ENCODE results near the gene FILIP1. TPM values are rescaled to one million over a fixed set of nuclear protein-coding genes. Genes with fewer than 3 reads are reported as not detected.

FILIP1 gene
- total and polyA plus RNA-seq, 2 donors (not counting 1 experiment from before 2014, with no cell fraction given), result 0.33 to 2.3 TPM

- H3K9me3 ChIP-seq (ENCODE audit: control insufficient read depth, insufficient read depth, low read depth, low read length), result no peaks in the 10 kb centered on the region
- H3K79me2 ChIP-seq (ENCODE audit: control insufficient read depth, insufficient read depth, low read length), result no peaks in the 10 kb centered on the region
- H3K27me3 ChIP-seq (ENCODE audit: control insufficient read depth, insufficient read depth, low read length), result no peaks in the 10 kb centered on the region
- TF ChIP-seq, protein P1, sequence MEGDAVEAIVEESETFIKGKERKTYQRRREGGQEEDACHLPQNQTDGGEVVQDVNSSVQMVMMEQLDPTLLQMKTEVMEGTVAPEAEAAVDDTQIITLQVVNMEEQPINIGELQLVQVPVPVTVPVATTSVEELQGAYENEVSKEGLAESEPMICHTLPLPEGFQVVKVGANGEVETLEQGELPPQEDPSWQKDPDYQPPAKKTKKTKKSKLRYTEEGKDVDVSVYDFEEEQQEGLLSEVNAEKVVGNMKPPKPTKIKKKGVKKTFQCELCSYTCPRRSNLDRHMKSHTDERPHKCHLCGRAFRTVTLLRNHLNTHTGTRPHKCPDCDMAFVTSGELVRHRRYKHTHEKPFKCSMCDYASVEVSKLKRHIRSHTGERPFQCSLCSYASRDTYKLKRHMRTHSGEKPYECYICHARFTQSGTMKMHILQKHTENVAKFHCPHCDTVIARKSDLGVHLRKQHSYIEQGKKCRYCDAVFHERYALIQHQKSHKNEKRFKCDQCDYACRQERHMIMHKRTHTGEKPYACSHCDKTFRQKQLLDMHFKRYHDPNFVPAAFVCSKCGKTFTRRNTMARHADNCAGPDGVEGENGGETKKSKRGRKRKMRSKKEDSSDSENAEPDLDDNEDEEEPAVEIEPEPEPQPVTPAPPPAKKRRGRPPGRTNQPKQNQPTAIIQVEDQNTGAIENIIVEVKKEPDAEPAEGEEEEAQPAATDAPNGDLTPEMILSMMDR (conservative IDR thresholded peaks at IDR 0.05 in 1 of 2, IDR thresholded peaks at IDR 0.05 in 1 of 2; ENCODE audit: low read depth in 1 of 2, low read length in 2 of 2), result no peak
- TF ChIP-seq EZH2 (IDR thresholded peaks at IDR 0.05; ENCODE audit: low read length, missing control alignments), result no peak
- H3K36me3 ChIP-seq (ENCODE audit: control insufficient read depth, insufficient read depth, low read length), result no peaks in the 10 kb centered on the region
- H3K4me3 ChIP-seq (replicated peaks in 1 of 4; ENCODE audit: control extremely low read depth in 1 of 4, insufficient read depth in 1 of 4, low read depth in 3 of 4, low read length in 4 of 4), result no peak overlapping the region
- no peak overlapping the region for H3K27ac ChIP-seq (ENCODE audit: insufficient read depth, low read length)
- DNase-seq (ENCODE audit: low read depth in 2 of 2), result no peak
- no peak overlapping the region for H2AFZ ChIP-seq (ENCODE audit: low read length)
- H3K4me1 ChIP-seq (ENCODE audit: control insufficient read depth, extremely low read depth, insufficient read depth, low read length), result no peaks in the 10 kb centered on the region
- no peak overlapping the region for H3K4me2 ChIP-seq (ENCODE audit: extremely low read depth, insufficient read depth, low read length)
- no peak overlapping the region for H3K9ac ChIP-seq (ENCODE audit: insufficient read depth, low read length)
- no peaks in the 10 kb centered on the region for H4K20me1 ChIP-seq (ENCODE audit: control insufficient read depth, extremely low read depth, insufficient read depth, low read length)
Observed at GRCh38 chr6:75502884-75503283, 9.3 kb upstream of the FILIP1 start.

DNA sequence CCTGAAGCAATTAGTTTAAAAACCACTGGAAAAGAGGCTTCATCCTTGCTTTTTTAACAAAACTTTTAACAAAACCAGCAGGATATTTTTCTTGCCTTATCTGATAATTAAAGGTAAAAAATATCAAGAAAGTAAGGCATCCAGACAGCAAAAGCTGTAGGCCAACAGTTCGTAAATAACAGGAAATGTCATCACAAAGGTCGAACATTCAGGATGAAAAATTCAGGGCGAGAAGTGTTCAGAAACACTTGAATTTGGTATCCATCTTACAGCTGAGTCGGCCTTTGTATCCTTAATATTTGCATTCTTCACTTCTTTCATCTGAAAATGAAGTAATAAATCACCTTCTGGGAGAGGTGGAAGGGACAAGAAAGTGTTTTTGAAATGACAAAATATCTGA, 8.2 kb upstream of the FILIP1 start:
- Histone ChIP-seq H2AFZ (ENCODE audit: low read length) (no peak overlapping the region), H3K27me3 (ENCODE audit: control insufficient read depth, insufficient read depth, low read length) (no peaks in the 10 kb centered on the region), H3K79me2 (ENCODE audit: control insufficient read depth, insufficient read depth, low read length) (no peaks in the 10 kb centered on the region), H3K9ac (ENCODE audit: insufficient read depth, low read length) (no peak overlapping the region), H3K4me3 (replicated peaks in 1 of 4; ENCODE audit: control extremely low read depth in 1 of 4, insufficient read depth in 1 of 4, low read depth in 3 of 4, low read length in 4 of 4) (no peak overlapping the region), H3K4me2 (ENCODE audit: extremely low read depth, insufficient read depth, low read length) (no peak overlapping the region), H3K27ac (ENCODE audit: insufficient read depth, low read length) (no peak overlapping the region), H3K9me3 (ENCODE audit: control insufficient read depth, insufficient read depth, low read depth, low read length) (no peaks in the 10 kb centered on the region), H4K20me1 (ENCODE audit: control insufficient read depth, extremely low read depth, insufficient read depth, low read length) (no peaks in the 10 kb centered on the region), H3K4me1 (ENCODE audit: control insufficient read depth, extremely low read depth, insufficient read depth, low read length) (no peaks in the 10 kb centered on the region), H3K36me3 (ENCODE audit: control insufficient read depth, insufficient read depth, low read length) (no peaks in the 10 kb centered on the region)
- TF ChIP-seq, protein P1 (conservative IDR thresholded peaks at IDR 0.05 in 1 of 2, IDR thresholded peaks at IDR 0.05 in 1 of 2; ENCODE audit: low read depth in 1 of 2, low read length in 2 of 2), result no peak
- no peak for TF ChIP-seq EZH2 (IDR thresholded peaks at IDR 0.05; ENCODE audit: low read length, missing control alignments)
- DNase-seq (ENCODE audit: low read depth in 2 of 2), result no peak

- DNase-seq (ENCODE audit: low read depth in 2 of 2), result no peak
- H3K36me3 ChIP-seq (ENCODE audit: control insufficient read depth, insufficient read depth, low read length), result no peaks in the 10 kb centered on the region
- H3K27ac ChIP-seq (ENCODE audit: insufficient read depth, low read length), result no peak overlapping the region
- H3K4me3 ChIP-seq (replicated peaks in 1 of 4; ENCODE audit: control extremely low read depth in 1 of 4, insufficient read depth in 1 of 4, low read depth in 3 of 4, low read length in 4 of 4), result no peak overlapping the region
- no peaks in the 10 kb centered on the region for H3K9me3 ChIP-seq (ENCODE audit: control insufficient read depth, insufficient read depth, low read depth, low read length)
- peaks cover 2% of the 10 kb centered on the region for H3K4me1 ChIP-seq (ENCODE audit: control insufficient read depth, extremely low read depth, insufficient read depth, low read length)
- H2AFZ ChIP-seq (ENCODE audit: low read length), result peak overlapping the region; percentile 26
- no peaks in the 10 kb centered on the region for H3K79me2 ChIP-seq (ENCODE audit: control insufficient read depth, insufficient read depth, low read length)
- TF ChIP-seq, protein P1 (conservative IDR thresholded peaks at IDR 0.05 in 1 of 2, IDR thresholded peaks at IDR 0.05 in 1 of 2; ENCODE audit: low read depth in 1 of 2, low read length in 2 of 2), result no peak
- TF ChIP-seq EZH2 (IDR thresholded peaks at IDR 0.05; ENCODE audit: low read length, missing control alignments), result no peak
- H3K27me3 ChIP-seq (ENCODE audit: control insufficient read depth, insufficient read depth, low read length), result no peaks in the 10 kb centered on the region
- H3K9ac ChIP-seq (ENCODE audit: insufficient read depth, low read length), result no peak overlapping the region
- H3K4me2 ChIP-seq (ENCODE audit: extremely low read depth, insufficient read depth, low read length), result peak overlapping the region; percentile 42
- no peaks in the 10 kb centered on the region for H4K20me1 ChIP-seq (ENCODE audit: control insufficient read depth, extremely low read depth, insufficient read depth, low read length)
Observed at GRCh38 chr6:75499640-75500039, 6.0 kb upstream of the FILIP1 start.

Measured in fibroblast of lung (primary cell).